ENCODE data around the gene KCTD15. TPM values are rescaled to one million over a fixed set of nuclear protein-coding genes. Genes with fewer than 3 reads are reported as not detected.

Gene KCTD15
- total and polyA plus RNA-seq, 2 of the 4 experiments (the other 2 are of a cell fraction) = 16.3 to 19.6 TPM

DNA sequence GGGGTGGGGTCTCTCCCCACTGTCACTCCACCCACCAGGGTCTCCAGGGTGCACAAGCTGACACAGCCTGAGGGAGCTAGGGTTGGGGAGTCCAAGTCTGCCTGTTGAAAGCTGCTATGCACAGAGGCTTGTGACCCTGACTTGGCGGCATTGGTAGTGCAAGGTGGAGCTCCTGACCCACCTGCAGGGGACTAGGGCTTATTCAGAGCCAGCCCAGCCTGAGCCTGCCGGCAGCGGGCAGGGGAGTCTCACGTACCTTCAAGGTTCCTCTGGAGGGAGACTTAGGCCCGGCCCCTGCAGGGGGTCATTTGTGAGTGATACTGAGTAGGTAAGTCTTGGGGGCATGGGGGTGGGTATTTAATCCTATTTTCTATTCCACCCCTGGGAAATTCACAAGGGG, 4.7 kb downstream of the KCTD15 start:
- H4K91ac ChIP-seq (ENCODE audit: insufficient read depth, low read depth, low read length) = no peak overlapping the region
- TF ChIP-seq POLR2A (IDR thresholded peaks at IDR 0.05; ENCODE audit: low read depth, low read length) = no peak
- TF ChIP-seq BHLHE40 (IDR thresholded peaks at IDR 0.05; ENCODE audit: low read depth, low read length) = no peak
- TF ChIP-seq CTCF (conservative IDR thresholded peaks at IDR 0.05; ENCODE audit: low read depth, low read length) = no peak
- TF ChIP-seq RAD21 (IDR thresholded peaks at IDR 0.05; ENCODE audit: low read length) = no peak
- no peak for TF ChIP-seq MXI1 (IDR thresholded peaks at IDR 0.05; ENCODE audit: borderline replicate concordance, low read depth, low read length)
- no peak for TF ChIP-seq CHD1 (IDR thresholded peaks at IDR 0.05; ENCODE audit: low read depth, low read length)
- TF ChIP-seq RFX5 (IDR thresholded peaks at IDR 0.05; ENCODE audit: low read depth, low read length) = no peak
- no peak for TF ChIP-seq MAZ (IDR thresholded peaks at IDR 0.05; ENCODE audit: borderline replicate concordance, low read depth, low read length)
- TF ChIP-seq CEBPB (IDR thresholded peaks at IDR 0.05; ENCODE audit: low read depth, low read length) = no peak
- TF ChIP-seq SMC3 (IDR thresholded peaks at IDR 0.05; ENCODE audit: low read depth, low read length) = no peak
- no peak for TF ChIP-seq NFE2L2 (IDR thresholded peaks at IDR 0.05; ENCODE audit: low read depth, low read length)
- TF ChIP-seq, protein P1, sequence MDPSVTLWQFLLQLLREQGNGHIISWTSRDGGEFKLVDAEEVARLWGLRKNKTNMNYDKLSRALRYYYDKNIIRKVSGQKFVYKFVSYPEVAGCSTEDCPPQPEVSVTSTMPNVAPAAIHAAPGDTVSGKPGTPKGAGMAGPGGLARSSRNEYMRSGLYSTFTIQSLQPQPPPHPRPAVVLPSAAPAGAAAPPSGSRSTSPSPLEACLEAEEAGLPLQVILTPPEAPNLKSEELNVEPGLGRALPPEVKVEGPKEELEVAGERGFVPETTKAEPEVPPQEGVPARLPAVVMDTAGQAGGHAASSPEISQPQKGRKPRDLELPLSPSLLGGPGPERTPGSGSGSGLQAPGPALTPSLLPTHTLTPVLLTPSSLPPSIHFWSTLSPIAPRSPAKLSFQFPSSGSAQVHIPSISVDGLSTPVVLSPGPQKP (IDR thresholded peaks at IDR 0.05; ENCODE audit: borderline replicate concordance, low read depth, low read length) = no peak
- TF ChIP-seq RCOR1 (IDR thresholded peaks at IDR 0.05; ENCODE audit: insufficient replicate concordance, low read length) = no peak
- no peak for TF ChIP-seq FOS (IDR thresholded peaks at IDR 0.05; ENCODE audit: low read depth, low read length)
- TF ChIP-seq MAFK (IDR thresholded peaks at IDR 0.05; ENCODE audit: low read depth, low read length) = no peak
- no peak for TF ChIP-seq USF2 (IDR thresholded peaks at IDR 0.05; ENCODE audit: low read depth, low read length)
- H3K27ac ChIP-seq (ENCODE audit: insufficient read depth, low read length) = no peak overlapping the region
- DNase-seq (no peak), ATAC-seq (ENCODE audit: low read depth) (no peak)
- dilution Hi-C loops (cut with HindIII; ENCODE audit: low sequenced_read_pairs, unreplicated experiment) = no loop called here
- no peak overlapping the region for H2BK5ac ChIP-seq (ENCODE audit: low read depth, low read length, poor library complexity, severe bottlenecking)
- no peak overlapping the region for H2BK20ac ChIP-seq (ENCODE audit: low read depth, low read length)
- no peak overlapping the region for H3K56ac ChIP-seq (ENCODE audit: extremely low read depth, insufficient read depth, low read length)
- in situ Hi-C loops (cut with MboI; ENCODE audit: low sequenced_read_pairs) = no loop called here
- H2BK120ac ChIP-seq (ENCODE audit: low read depth, low read length) = no peak overlapping the region
- H3K9me3 ChIP-seq (ENCODE audit: control insufficient read depth, insufficient read depth, low read length) = no peaks in the 10 kb centered on the region
- no peaks in the 10 kb centered on the region for H3K27me3 ChIP-seq (ENCODE audit: control insufficient read depth, insufficient read depth, low read length)
- H3K36me3 ChIP-seq (ENCODE audit: control insufficient read depth, insufficient read depth, low read length) = peaks cover 42% of the 10 kb centered on the region
- no peak overlapping the region for H3K14ac ChIP-seq (replicated peaks; ENCODE audit: low read depth, low read length)
- H3K4me3 ChIP-seq (ENCODE audit: insufficient read depth, low read depth, low read length) = no peak overlapping the region
- no peak overlapping the region for H3K4ac ChIP-seq (ENCODE audit: low read depth, low read length)
- no peak overlapping the region for H2AFZ ChIP-seq (replicated peaks; ENCODE audit: low read length, poor library complexity)
- H3K9me1 ChIP-seq (ENCODE audit: insufficient read depth, low read length) = no peaks in the 10 kb centered on the region; the same call in 1 of the 2 replicates
- H3K4me2 ChIP-seq (ENCODE audit: low read depth, low read length) = no peak overlapping the region
- 80% methylated on average over 1 of the region's 5 CpGs; no CpG with 5 or more reads in 1 of the 2 experiments for WGBS, 2 experiments (ENCODE audit: extremely low coverage in 2 of 2, insufficient read length in 1 of 2)
- H3K9ac ChIP-seq (ENCODE audit: low read depth, low read length) = no peak overlapping the region
- ChIA-PET POLR2A (ENCODE audit: unreplicated experiment) (no interaction called here), CTCF (interaction anchor here (1.1 kb wide), 1 partner anchor 24 kb away, joined by 3 read pairs; no protein-coding TSS in a partner anchor)
- no peak overlapping the region for H3K23ac ChIP-seq (ENCODE audit: low read depth, low read length)
- H4K5ac ChIP-seq (ENCODE audit: low read depth, low read length) = no peak overlapping the region
- no peaks in the 10 kb centered on the region; the same call in 1 of the 2 replicates for H3K4me1 ChIP-seq (ENCODE audit: control insufficient read depth, insufficient read depth, low read length)
- H3K79me1 ChIP-seq (ENCODE audit: low read depth in 1 of 2, low read length in 2 of 2) = peaks cover 0 to 5% of the 10 kb centered on the region in 2 experiments; a peak in 1 of 4 replicates
- peaks cover 11% of the 10 kb centered on the region; the same call in 1 of the 2 replicates for H4K20me1 ChIP-seq (ENCODE audit: insufficient read depth, low read length)
- no peak overlapping the region for H4K8ac ChIP-seq (ENCODE audit: low read depth in 2 of 2, low read length in 2 of 2)
- BruUV-seq (replicated peaks) = no TSS peak
- H3K18ac ChIP-seq (ENCODE audit: low read depth, low read length) = no peak overlapping the region
- H2AK5ac ChIP-seq (ENCODE audit: low read depth, low read length) = no peak overlapping the region
- H2AK9ac ChIP-seq (replicated peaks; ENCODE audit: low read depth, low read length, poor library complexity) = no peak overlapping the region
- no peak overlapping the region for H2BK15ac ChIP-seq (ENCODE audit: low read depth, low read length)
- intact Hi-C loops (cut with micrococcal nuclease) = no loop called here

Data from IMR-90 (cell line).